GM23338 (cell line): ENCODE results near the gene NCAPH2.

ENCODE experiments used
- CREB1 ChIP-seq: fragments of 250-450 bp; sonication (Bioruptor Pico); IDR thresholded peaks from 2 replicates; pipeline ENCODE4 v1.5.0; 2020; ENCODE audit warnings: low read depth, mild to moderate bottlenecking, moderate library complexity
- EZH2 ChIP-seq: fragments of 200-600 bp; sonication (generic); IDR thresholded peaks from one replicate; pipeline ENCODE4 v1.8.0; 2017; ENCODE audit warnings: antibody characterized with exemption, mild to moderate bottlenecking, low read depth; ENCODE audit not compliant: unreplicated experiment
- EZH2phosphoT487 ChIP-seq: fragments of 200-600 bp; sonication (generic); IDR thresholded peaks from one replicate; pipeline ENCODE4 v1.8.1; 2018; ENCODE audit warnings: antibody characterized with exemption; ENCODE audit not compliant: unreplicated experiment
- JUNB ChIP-seq: IDR thresholded peaks from one replicate; pipeline ENCODE4 v1.6.1; 2016; ENCODE audit warnings: antibody characterized with exemption; ENCODE audit not compliant: unreplicated experiment
- NANOG ChIP-seq: IDR thresholded peaks from 2 replicates; pipeline ENCODE4 v1.6.1; 2016; ENCODE audit warnings: antibody characterized with exemption, borderline replicate concordance
- POLR2AphosphoS5 ChIP-seq: IDR thresholded peaks from 2 replicates; pipeline ENCODE4 v1.6.1; 2016; ENCODE audit warnings: antibody characterized with exemption, low read depth
- TF ChIP-seq, protein P1 (sequence below), 2 experiments: fragments of 200-600 bp in 1 of 2; sonication (generic) in 1 of 2; conservative IDR thresholded peaks; 2 replicates each; pipeline versions ENCODE4 v1.5.1 to v1.6.1; 2016 to 2017; ENCODE audit warnings: antibody characterized with exemption in 2 of 2, low read depth in 2 of 2, mild to moderate bottlenecking in 2 of 2, moderate library complexity in 1 of 2
- TF ChIP-seq, protein P2 (sequence below): IDR thresholded peaks from one replicate; pipeline ENCODE4 v1.6.1; 2018; ENCODE audit warnings: antibody characterized with exemption; ENCODE audit not compliant: unreplicated experiment

DNA sequence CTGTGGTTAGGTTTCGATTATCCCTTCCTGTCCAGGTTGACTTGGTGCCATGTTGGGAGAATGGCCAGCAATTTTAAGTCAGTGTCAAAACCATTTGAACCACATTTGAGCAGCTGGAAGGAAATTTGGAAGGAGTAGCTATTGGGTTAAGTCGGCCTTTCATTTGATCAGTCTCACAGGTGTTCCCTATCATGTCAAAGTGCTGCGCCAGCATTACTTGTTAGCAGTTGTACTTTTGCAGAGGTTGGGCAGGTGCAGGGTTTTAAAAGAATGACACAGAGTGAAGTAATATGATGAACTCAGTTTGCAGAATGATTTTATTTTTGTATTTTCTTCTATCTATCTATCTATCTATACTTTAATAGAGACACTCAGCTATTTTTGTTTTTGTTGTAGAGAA, 28.2 kb downstream of the NCAPH2 start:
- no peak for TF ChIP-seq EZH2
- TF ChIP-seq, protein P1, sequence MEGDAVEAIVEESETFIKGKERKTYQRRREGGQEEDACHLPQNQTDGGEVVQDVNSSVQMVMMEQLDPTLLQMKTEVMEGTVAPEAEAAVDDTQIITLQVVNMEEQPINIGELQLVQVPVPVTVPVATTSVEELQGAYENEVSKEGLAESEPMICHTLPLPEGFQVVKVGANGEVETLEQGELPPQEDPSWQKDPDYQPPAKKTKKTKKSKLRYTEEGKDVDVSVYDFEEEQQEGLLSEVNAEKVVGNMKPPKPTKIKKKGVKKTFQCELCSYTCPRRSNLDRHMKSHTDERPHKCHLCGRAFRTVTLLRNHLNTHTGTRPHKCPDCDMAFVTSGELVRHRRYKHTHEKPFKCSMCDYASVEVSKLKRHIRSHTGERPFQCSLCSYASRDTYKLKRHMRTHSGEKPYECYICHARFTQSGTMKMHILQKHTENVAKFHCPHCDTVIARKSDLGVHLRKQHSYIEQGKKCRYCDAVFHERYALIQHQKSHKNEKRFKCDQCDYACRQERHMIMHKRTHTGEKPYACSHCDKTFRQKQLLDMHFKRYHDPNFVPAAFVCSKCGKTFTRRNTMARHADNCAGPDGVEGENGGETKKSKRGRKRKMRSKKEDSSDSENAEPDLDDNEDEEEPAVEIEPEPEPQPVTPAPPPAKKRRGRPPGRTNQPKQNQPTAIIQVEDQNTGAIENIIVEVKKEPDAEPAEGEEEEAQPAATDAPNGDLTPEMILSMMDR (conservative IDR thresholded peaks at IDR 0.05; ENCODE audit: low read depth in 2 of 2), result no peak
- TF ChIP-seq JUNB, result no peak
- TF ChIP-seq, protein P2, sequence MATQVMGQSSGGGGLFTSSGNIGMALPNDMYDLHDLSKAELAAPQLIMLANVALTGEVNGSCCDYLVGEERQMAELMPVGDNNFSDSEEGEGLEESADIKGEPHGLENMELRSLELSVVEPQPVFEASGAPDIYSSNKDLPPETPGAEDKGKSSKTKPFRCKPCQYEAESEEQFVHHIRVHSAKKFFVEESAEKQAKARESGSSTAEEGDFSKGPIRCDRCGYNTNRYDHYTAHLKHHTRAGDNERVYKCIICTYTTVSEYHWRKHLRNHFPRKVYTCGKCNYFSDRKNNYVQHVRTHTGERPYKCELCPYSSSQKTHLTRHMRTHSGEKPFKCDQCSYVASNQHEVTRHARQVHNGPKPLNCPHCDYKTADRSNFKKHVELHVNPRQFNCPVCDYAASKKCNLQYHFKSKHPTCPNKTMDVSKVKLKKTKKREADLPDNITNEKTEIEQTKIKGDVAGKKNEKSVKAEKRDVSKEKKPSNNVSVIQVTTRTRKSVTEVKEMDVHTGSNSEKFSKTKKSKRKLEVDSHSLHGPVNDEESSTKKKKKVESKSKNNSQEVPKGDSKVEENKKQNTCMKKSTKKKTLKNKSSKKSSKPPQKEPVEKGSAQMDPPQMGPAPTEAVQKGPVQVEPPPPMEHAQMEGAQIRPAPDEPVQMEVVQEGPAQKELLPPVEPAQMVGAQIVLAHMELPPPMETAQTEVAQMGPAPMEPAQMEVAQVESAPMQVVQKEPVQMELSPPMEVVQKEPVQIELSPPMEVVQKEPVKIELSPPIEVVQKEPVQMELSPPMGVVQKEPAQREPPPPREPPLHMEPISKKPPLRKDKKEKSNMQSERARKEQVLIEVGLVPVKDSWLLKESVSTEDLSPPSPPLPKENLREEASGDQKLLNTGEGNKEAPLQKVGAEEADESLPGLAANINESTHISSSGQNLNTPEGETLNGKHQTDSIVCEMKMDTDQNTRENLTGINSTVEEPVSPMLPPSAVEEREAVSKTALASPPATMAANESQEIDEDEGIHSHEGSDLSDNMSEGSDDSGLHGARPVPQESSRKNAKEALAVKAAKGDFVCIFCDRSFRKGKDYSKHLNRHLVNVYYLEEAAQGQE, result no peak
- TF ChIP-seq CREB1 (CRISPR knock-in tag), result no peak
- TF ChIP-seq EZH2phosphoT487, result no peak
- TF ChIP-seq POLR2AphosphoS5, result no peak
- no peak for TF ChIP-seq NANOG
